ENCODE results near the gene ELAVL3.

Gene ELAVL3

DNA sequence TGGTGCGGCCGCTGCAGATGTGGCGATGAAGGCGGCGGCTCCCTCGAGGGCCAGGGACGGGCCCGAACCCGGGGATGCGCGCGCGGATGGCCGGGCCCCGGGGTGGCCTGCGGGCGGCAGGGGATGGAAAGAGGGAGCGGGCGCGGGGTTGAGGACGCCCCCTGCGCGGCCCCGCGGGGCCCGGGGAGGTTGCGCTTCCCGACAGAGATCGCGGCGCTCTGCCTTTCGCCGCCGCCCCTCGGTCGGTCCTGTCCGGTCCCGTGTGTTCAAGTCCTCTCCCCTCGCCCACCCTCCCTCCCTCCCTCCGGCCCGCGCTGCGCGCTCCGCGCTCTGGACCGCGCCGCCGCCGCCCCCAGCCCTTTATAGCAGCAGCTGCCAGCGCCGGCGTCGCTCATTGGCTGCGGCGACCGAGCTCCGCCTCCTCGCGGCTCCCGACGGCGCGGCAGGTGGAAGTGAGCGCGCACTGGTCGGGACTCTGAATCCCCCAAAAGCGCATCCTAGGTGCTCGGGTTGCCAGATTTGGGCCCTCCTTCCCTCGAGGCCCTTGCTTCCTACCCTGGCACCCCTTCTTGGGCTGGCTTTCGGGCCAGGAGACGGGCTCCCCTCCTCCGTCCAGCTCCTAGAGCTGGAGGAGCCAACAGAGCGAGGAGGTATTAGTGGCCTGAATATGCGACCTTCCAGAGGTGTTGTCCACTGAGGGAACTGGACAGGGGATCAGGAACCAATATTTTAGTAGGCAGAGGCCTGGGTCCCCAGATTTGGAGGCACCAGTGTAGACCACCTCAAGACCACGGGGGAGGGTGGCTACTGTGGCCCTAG, at the start of gene ELAVL3:
TSS of gene ELAVL3 (minus strand) at position 332 of the 819 bp plus-strand sequence. CDS start 438 bp downstream, outside the sequence.
- DNase-seq (ENCODE audit: low read depth): no peak

DNA sequence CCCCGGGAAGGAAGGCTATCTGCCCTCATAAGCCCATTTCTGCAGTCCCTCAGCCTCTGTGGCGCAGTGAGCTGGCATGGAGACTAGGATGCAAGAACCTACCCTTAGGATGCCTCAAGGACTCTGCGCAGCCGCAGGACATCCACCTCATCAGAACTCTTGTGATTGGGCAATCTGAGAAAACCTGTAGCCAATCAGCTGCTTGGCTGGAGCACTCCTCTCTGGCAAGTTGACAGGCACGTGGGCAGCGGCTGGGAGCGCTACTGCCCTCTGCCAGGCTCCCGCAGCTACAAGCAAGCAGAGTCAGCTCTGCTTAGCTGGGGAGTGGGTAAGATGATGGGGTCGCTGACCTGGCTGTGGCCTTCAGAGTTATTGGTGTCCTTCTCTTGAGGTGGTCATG, 49.6 kb upstream of the ELAVL3 start:
- no peak for DNase-seq (ENCODE audit: low read depth)

DNA sequence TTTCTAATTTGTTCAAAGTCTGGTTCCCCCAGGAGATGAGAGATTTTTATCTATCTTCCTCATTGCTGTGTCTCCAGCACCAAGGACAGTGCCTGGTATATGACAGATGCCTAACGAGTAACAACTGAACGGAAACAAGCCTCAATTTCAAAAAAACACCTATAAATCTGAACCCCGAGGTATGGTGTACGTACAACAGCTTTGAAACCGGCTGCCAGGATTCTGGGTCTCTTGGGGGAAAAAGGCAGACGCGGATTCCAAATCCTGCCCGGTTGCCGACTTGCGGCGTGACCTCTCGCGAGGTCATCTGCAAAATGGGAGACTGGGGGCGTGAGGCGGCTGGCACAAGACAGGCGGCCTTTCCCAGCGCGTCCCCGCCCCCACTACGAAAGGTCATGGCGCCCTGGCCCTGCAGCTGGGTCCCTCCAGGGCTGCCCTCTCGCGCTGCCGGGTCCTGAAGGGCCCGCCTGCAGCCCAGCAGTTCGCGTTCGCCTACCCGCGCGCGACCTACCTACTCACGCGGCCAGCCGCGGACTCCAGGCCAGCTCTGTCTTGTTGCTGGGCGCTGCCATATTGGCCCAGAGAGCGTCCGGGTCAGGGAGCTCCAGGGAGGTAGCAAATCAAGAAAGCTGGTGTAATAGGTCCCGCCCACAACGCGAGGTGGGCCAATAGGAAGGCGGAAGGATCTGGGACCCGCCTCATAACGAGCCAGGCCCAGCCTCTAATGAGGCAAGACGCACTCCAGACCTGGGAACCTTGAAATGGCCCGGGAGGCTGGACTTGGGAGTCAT, 47.9 kb upstream of the ELAVL3 start, which contains the start of gene ECSIT:
TSS of gene ECSIT (minus strand) at position 584 of the 791 bp plus-strand sequence. CDS start 9,964 bp downstream, outside the sequence.
- peak; percentile 86 for DNase-seq (ENCODE audit: low read depth)

DNA sequence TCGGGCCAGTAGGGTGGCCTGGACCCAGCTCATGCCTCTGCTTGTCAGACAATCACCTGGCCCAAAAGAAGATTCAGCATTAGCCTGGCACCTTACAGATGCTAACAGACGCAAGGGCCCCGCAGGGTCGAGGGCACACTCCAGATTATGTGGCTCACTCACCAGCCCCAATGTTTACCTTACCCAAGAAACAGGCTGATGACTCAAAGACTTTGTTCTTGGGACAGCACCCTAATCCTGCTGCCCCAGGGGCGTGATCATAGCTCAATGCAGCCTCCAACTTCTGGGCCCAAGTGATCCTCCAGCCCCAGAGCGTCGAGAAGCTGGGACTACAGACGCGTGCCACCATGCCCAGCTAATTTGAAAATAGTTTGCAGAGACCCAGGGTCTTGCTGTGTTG, 38.3 kb upstream of the ELAVL3 start:
- DNase-seq (ENCODE audit: low read depth): no peak

DNA sequence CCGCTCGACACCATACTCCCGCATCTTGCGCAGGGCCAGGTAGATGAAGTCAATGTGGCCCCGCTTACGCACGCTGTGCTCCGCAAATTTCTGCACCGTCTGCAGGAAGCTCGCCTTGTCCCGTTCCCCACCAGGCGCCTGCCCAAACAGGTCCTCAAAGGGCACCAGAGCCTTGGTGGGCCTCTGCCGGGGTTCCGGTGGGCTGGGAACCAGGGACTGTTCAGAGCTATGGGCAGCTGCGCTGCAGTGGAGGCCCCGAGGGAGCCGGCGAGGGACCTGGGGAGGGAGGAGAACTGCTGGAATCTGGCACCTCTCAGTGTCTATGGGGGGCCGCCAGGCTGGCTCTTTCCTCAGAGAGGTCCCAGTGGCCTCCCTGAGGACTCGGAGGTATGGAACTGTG, 33.1 kb upstream of the ELAVL3 start:
- no peak for DNase-seq (ENCODE audit: low read depth)

DNA sequence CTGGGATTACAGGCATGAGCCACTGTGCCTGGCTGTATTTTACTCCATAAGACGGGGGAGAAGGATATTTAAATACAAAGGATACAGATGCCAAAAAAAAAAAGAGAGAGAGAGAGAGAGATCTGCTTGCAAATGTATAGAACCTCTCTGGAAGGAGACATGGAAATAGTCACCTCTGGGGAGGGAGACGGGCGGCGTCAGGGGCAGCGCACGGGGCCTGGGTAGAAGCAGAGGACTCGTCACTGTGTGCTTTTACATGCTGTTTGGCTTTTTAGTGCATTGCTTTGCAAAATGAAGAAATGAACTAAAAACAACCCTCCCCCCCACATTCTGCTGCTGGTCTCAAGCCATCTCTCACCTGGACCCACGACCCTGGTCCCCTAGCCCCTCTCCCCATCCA, 29.6 kb upstream of the ELAVL3 start:
- no peak for DNase-seq (ENCODE audit: low read depth)

DNA sequence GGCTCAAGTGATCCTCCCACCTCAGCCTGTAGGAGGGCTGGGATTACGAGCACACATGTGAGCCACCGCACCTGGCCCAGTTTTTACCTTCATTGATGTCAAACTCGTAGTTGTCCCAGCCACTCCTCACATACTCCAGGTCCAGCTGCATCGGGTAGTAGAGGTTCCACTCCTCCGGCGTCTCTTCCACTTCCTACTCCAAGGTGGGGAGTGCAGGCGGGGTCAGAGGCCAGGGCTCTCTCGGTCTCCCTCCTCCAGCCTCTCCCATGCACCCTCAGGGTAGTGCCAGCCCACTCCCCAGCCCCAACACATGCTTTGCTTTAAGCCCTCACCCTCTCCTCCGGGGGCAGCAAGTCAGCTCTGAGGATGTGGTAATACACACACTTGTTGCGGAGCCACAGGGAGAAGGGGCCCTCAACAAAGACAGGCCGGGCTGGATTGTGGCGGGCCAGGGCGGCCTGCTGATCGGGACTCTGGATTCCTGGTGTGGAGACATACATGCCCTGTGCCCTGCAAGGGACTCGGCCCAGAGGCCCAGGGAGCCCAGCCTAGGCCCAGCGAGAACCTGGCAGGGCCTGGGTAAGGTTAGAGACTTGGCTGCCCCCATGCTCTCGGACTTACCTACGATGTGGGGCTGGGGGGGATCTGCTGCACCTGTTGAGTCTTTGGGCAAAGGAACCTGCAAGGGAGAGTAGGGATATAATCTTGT, 26.7 kb upstream of the ELAVL3 start:
- DNase-seq (ENCODE audit: low read depth): no peak

DNA sequence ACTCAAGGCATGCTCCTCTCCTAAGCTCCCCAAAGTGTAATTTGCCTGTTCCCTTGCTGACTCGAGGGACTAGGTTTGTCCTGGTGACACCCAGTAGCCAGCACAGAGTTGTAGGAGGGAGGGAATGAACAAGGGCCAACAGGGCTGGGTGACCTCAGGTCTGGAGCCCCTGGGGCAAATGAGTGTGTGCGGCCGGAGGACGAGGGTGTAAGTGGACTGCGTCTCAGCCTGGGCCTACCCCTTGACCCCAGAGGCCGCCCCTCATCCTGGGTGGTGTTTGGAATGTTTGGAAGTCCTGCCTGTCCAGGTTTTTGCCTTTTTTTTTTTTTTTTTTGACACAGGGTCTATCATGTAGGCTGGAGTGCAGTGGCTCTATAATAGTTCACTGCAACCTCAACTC, 26.1 kb upstream of the ELAVL3 start:
- DNase-seq (ENCODE audit: low read depth): no peak

DNA sequence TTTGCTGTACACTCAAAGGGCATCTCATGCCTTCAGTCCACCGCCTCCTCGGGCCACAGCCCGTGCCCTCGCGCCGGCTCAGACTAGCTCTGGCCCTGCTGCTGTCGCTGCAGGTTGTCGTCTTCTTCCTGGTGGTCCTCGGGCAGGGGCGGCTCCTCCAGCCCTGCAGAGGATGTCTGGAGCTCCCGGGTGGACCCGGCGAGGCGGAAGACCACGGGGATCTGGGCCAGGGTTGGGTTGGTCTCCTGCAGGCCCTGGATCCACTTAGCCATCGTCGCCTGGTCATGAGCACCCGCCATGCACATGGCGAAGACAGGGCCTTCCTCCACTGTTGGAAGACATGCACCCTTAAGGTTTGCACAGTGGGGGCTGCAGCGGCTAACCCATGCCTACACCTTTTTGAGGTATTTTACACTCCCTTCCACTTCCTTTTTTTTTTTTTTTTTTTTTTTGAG, 25.3 kb upstream of the ELAVL3 start:
- no peak for DNase-seq (ENCODE audit: low read depth)

DNA sequence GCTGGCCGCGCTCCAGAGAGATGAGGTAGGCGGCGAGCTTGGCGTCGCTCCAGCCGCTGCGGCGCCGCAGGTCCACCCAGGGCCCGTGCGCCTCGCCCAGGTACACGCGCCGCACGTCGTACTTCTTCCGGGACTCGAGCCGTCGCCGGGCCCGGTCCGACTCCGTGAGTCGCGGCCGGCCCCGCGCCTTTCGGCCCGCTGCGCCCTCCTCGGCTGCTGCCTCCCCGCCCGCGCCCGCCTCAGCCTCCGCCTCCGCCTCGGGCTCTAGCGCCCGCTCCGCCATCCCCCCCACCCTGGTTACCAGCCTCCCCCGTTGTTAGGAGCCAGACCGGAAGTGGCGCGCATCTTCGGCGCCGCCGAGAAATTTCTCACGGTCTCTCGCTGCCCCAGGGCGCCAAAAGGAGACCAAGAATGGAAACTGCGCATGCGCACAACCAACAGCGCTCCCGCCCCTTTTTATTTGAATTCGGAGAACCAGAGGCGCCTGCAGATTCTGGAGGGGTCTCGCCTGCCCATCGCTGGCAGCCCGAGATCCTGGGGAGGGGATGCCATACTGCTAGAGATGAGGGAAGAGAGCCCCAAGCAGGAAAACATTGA, 24.8 kb upstream of the ELAVL3 start, which contains the start of gene ZNF653:
TSS of gene ZNF653 (minus strand) at position 336 of the 597 bp plus-strand sequence. CDS start at position 283, 53 bp downstream.
- DNase-seq (ENCODE audit: low read depth): peak; percentile 91

DNA sequence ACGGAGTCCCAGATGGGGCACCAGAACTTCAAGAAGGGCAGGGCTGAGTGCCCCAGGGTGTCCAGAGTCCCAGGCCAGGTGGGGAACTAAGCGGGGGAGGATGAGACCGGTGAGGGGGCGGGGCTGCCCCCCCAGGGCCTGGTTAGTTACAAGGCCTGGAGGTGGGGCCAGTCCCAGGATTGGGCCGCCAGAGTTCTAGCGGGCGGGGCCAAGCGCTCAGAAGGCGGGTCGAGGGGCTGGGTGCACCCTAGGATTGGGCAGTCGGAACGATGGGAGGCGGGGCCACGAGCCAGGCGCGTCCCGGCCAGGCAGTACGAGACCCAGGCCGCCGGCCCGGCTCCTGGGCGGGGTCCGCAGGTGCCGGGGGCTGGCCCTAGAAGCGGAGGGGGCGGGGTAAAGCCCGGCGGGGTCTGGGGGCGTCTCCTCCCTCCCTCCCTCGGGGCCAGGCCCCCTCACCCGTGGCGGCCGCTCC, 24.2 kb upstream of the ELAVL3 start:
- DNase-seq (ENCODE audit: low read depth): peak; percentile 93

DNA sequence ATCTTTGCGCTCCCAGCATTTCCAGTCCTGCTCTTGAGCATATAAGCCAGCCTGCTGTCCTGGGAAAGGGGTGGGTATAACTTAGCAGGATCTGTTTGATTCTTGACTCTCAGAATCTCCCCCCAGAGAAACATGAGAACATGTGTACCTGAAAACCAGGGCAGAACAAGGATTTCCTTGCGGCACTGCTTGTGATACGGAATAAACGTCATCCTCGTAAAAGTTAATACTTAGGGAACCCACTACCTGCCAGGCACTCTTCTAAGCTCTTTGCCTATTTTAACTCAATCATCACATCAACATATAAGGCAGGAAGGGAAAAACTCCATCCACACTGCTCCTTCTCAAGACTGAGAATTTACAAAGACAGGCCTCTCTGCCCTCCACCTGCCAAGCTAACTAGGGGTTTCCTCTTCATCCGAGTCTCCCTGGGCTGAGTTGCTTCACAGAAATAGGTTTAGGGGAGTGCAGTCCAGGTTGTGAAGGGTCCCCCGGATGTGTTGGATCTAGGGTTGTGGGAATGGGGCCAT, 23.7 kb upstream of the ELAVL3 start:
- DNase-seq (ENCODE audit: low read depth): no peak

DNA sequence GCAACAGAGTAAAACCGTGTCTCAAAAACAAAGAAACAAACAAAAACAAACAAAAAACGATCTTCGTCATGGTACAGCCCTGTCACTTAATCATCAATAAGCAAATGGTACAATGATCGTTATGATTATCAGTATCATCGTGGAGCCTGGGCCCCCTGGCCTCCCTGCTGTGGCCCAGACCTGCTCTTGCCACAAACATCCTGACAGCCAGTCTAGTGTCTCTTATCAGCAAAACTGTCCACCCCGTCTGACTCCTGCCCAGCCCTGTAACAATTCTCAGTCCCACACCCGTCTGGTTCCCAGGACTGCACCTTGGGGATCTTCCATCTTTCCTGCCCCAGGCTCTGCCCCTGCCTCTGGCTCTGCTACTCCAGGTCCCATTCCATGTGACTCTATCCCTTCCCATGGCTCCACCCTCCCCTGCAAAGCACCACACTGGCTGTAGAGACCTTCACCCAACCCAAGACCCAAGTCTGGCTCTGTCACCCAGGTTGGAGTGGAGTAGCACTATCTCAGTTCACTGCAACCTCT, 19.1 kb upstream of the ELAVL3 start:
- DNase-seq (ENCODE audit: low read depth): no peak

DNA sequence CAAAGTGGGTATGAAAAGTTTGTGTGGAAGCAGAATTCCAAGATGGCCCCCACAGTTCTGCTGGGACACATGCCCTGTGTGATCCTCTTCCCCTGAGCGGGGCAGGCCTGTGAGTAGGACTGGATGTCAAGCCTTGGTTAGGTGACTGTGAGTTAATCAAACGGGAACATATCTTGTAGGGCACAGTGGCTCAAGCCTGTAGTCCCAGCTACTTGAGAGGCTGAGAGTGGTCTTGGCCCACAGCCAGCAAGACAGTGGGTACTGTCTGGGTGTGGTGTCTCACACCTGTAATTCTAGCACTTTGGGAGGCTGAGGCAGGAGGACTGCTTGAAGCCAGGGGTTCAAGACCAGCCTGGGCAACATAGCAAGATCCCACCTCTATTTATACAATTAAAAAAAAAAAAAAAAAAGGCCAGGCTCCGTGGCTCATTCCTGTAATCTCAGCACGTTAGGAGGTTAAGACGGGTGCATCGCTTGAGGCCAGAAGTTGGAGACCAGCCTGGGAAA, 18.4 kb upstream of the ELAVL3 start:
- no peak for DNase-seq (ENCODE audit: low read depth)

DNA sequence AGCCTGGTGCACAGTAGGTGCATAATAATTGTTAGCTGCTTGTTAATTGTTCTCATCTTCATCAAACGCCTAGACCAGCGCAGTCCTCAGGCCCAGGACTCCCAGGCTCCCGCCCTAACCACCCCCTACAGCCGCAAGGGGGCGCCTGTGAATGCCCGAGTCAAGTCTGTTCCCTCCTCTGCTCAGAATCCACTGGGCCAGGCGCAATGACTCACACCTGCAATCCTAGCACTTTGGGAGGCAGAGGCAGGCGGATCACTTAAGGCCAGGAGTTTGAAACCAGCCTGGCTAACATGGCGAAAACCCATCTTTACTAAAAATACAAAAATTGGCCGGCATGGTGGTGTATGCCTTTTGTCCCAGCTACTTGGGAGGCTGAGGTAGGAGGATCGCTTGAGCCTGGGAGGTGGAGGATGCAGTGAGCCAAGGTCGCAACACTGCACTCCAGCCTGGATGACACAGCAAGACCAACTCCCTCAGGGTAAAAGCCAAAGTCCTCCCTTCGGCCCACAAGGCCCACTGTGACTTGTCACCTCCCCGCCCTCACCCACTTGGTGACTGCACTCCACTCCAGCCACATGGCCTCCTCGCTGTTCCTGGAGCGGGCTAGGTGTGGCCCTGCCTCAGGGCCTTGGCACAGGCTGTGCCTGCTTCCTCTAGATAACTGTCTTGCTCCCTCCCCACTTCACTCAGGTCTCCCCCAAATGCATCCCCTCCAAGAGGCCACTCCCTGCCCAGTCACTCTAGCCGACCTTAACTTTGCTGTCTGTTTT, 15.7 kb upstream of the ELAVL3 start:
- DNase-seq (ENCODE audit: low read depth): peak; percentile 41

DNA sequence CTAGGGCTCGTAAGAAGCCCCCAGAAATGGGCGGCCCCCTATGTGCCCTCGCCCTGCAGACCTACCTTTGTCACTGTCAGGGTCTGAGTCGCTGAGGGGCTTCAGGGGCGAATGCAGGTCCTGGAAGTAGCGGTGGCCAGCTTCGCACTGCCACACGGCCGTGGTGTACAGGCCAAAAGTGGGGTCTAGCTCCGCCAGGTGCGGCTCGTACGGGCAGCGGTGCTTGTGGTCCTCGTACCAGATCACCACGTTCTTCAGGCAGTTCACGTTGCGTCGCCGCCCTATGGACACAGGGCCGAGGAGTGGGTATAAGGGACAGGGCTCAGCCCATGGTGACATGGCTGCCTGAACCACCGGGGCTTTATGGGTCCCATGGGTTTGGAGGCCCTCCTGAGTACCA, 15.0 kb upstream of the ELAVL3 start:
- DNase-seq (ENCODE audit: low read depth): no peak

DNA sequence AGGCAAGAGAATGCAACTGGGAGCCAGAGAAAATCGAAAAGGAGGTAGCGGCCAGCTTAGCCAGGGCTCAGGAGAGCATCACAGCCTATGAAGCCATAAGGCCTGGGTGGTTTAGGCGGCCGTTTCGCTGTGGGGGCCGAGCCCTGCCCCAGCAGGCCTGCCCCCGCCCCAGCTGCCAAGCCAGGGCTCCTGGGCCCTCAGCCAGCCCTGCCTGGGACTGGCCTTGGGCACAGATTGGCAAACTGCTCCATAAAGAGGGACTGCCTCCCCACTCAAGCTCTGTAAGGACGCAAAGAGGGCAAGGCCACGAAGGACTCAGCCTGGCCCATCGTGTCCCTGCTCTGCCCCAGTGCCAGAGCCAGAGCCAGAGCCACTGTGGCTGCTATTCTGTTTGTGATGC, 14.6 kb upstream of the ELAVL3 start:
- no peak for DNase-seq (ENCODE audit: low read depth)

DNA sequence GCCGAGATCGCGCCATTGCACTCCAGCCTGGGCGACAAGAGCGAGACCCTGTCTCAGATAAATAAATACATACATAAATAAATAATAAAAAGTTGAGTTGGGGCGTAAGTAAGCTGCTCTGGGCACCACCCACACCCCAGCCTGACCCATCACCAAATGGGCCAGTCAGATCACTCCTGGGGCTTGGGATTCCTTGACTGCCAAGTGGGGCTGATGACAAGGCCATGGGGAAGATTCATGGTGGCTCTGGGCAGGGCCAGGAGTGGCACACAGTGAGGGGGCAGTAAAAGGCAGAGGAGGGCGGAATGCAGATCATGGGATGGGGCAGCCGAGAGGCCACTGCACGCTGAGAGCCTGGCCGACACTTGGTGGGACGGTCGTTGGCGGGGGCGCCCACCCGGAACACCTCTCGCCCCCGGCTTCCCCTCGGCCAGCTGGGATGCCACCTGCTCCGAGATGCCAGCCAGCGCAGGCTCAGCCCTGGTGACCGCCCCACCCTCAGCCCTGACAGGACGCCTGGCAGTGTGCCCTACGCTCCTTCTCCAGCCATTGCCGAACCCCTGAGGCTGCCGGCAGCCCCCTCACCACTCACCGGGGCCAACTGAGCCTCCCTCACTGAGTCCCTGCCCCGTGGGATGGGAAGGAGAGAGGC, 13.9 kb upstream of the ELAVL3 start:
- no peak for DNase-seq (ENCODE audit: low read depth)

DNA sequence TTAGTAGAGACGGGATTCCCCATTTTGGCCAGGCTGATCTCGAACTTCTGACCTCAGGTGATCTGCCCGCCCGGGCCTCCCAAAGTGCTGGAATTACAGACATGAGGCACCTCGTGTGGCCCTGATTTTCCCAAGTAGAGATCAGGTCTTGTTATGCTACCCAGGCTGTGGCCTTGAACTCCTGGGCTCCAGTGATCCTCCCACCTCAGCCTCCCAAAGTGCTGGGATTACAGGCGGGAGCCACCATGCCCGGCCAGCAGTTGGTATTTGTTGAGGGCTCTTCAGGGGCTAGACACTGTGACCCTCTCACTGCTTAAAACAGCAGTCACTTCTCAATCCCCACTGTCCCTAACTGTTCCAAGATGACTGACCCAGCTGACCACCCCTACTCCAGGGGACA, 8.5 kb upstream of the ELAVL3 start:
- DNase-seq (ENCODE audit: low read depth): no peak
